HCT116 (cell line): ENCODE data around the gene SCN4A.

Source experiments
- POLR2A ChIP-seq: IDR thresholded peaks from 2 replicates; pipeline ENCODE4 v1.7.0; 2011; ENCODE audit warnings: borderline replicate concordance; ENCODE audit not compliant: insufficient read depth, insufficient read length; ENCODE audit errors: extremely low read depth
- POLR2AphosphoS5 ChIP-seq: IDR thresholded peaks from 2 replicates; pipeline ENCODE4 v1.6.1; 2011; ENCODE audit warnings: mild to moderate bottlenecking, low read depth, low read length, moderate library complexity
- ZFX ChIP-seq: fragments of 450-650 bp; IDR thresholded peaks from 2 replicates; pipeline ENCODE4 v1.6.1; 2017
- TF ChIP-seq, protein P1 (sequence below): IDR thresholded peaks from 2 replicates; pipeline ENCODE4 v1.6.1; 2012; ENCODE audit warnings: low read depth
- TF ChIP-seq, protein P2 (sequence below), 3 experiments: fragments of 200-600 bp in 1 of 3; sonication (generic) in 1 of 3; IDR thresholded peaks in 2 of 3; conservative IDR thresholded peaks in 1 of 3; 2 replicates each; pipeline ENCODE4 v1.5.1; 2012 to 2017; ENCODE audit warnings: low read depth in 2 of 3, low read length in 2 of 3, antibody characterized with exemption in 1 of 3, borderline replicate concordance in 1 of 3, control low read depth in 1 of 3, mild to moderate bottlenecking in 1 of 3, mixed read lengths in 1 of 3, mixed run types in 1 of 3, moderate library complexity in 1 of 3; ENCODE audit not compliant: insufficient read depth in 1 of 3
- TF ChIP-seq, protein P3 (sequence below): IDR thresholded peaks from 2 replicates; pipeline ENCODE4 v1.6.1; 2012

DNA sequence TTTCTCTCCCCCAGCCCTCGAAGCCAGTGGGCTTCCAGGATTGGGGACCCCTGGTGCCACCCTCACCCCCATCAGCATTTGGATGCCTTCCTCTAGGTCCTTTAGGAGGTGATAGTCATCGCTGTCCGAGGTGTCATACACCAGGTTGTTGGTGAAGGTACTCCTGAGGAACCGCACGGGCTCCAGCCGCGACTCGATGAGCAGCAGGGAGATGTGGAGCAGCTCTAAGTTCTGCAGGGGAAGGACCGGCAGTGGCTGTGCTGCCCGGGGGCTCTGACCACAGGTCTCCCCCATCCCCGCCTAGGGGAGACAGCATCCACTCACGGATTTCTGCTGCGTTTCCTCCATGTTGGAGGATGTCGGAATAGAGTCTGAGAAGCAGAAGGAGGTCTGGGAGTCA is 62.6 kb downstream of the SCN4A start:
- TF ChIP-seq POLR2A (no peak), ZFX (no peak), POLR2AphosphoS5 (no peak)
- TF ChIP-seq, protein P1, sequence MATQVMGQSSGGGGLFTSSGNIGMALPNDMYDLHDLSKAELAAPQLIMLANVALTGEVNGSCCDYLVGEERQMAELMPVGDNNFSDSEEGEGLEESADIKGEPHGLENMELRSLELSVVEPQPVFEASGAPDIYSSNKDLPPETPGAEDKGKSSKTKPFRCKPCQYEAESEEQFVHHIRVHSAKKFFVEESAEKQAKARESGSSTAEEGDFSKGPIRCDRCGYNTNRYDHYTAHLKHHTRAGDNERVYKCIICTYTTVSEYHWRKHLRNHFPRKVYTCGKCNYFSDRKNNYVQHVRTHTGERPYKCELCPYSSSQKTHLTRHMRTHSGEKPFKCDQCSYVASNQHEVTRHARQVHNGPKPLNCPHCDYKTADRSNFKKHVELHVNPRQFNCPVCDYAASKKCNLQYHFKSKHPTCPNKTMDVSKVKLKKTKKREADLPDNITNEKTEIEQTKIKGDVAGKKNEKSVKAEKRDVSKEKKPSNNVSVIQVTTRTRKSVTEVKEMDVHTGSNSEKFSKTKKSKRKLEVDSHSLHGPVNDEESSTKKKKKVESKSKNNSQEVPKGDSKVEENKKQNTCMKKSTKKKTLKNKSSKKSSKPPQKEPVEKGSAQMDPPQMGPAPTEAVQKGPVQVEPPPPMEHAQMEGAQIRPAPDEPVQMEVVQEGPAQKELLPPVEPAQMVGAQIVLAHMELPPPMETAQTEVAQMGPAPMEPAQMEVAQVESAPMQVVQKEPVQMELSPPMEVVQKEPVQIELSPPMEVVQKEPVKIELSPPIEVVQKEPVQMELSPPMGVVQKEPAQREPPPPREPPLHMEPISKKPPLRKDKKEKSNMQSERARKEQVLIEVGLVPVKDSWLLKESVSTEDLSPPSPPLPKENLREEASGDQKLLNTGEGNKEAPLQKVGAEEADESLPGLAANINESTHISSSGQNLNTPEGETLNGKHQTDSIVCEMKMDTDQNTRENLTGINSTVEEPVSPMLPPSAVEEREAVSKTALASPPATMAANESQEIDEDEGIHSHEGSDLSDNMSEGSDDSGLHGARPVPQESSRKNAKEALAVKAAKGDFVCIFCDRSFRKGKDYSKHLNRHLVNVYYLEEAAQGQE: no peak
- TF ChIP-seq, protein P2, sequence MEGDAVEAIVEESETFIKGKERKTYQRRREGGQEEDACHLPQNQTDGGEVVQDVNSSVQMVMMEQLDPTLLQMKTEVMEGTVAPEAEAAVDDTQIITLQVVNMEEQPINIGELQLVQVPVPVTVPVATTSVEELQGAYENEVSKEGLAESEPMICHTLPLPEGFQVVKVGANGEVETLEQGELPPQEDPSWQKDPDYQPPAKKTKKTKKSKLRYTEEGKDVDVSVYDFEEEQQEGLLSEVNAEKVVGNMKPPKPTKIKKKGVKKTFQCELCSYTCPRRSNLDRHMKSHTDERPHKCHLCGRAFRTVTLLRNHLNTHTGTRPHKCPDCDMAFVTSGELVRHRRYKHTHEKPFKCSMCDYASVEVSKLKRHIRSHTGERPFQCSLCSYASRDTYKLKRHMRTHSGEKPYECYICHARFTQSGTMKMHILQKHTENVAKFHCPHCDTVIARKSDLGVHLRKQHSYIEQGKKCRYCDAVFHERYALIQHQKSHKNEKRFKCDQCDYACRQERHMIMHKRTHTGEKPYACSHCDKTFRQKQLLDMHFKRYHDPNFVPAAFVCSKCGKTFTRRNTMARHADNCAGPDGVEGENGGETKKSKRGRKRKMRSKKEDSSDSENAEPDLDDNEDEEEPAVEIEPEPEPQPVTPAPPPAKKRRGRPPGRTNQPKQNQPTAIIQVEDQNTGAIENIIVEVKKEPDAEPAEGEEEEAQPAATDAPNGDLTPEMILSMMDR (IDR thresholded peaks at IDR 0.05 in 2 of 3, conservative IDR thresholded peaks at IDR 0.05 in 1 of 3; ENCODE audit: borderline replicate concordance in 1 of 3, insufficient read depth in 1 of 3, low read depth in 2 of 3, low read length in 2 of 3): no peak
- TF ChIP-seq, protein P3, sequence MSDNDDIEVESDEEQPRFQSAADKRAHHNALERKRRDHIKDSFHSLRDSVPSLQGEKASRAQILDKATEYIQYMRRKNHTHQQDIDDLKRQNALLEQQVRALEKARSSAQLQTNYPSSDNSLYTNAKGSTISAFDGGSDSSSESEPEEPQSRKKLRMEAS: no peak
